MM.1S (cell line): ENCODE results near the gene IL17RE.

Experiments
- EZH2phosphoT487 ChIP-seq: fragments of 300-600 bp; sonication (generic); IDR thresholded peaks from 2 replicates; pipeline ENCODE4 v1.6.1; 2018; ENCODE audit warnings: antibody characterized with exemption, low read length
- TF ChIP-seq, protein P1 (sequence below): fragments of 300-600 bp; sonication (generic); IDR thresholded peaks from 2 replicates; pipeline ENCODE4 v1.5.1; 2016; ENCODE audit warnings: antibody characterized with exemption, low read length, mixed read lengths

DNA sequence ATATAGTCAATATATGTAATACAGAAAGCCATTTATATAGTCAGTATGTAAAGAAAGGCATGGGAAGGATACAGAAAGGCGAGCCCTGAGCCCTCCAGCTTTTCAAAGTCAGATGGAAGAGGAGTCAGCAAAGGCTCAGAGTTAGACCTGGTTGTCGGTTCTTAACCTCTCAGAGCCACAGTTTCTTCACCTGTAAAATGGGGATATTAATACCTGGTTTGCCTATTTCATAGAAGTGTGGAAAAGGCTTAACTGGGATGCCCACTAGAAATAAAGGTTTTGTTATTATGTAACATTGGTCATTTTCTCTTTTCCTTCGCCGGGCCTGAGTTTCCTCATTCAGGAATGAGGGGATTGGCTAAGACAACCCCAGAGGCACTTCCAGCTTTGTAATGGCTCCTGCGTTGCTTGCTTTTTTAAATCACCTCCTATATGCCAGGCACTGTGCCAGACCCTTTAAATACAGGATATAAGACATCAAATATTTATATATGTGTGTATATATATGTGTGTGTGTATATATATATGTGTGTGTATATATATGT, 33.4 kb downstream of the IL17RE start:
- TF ChIP-seq, protein P1, sequence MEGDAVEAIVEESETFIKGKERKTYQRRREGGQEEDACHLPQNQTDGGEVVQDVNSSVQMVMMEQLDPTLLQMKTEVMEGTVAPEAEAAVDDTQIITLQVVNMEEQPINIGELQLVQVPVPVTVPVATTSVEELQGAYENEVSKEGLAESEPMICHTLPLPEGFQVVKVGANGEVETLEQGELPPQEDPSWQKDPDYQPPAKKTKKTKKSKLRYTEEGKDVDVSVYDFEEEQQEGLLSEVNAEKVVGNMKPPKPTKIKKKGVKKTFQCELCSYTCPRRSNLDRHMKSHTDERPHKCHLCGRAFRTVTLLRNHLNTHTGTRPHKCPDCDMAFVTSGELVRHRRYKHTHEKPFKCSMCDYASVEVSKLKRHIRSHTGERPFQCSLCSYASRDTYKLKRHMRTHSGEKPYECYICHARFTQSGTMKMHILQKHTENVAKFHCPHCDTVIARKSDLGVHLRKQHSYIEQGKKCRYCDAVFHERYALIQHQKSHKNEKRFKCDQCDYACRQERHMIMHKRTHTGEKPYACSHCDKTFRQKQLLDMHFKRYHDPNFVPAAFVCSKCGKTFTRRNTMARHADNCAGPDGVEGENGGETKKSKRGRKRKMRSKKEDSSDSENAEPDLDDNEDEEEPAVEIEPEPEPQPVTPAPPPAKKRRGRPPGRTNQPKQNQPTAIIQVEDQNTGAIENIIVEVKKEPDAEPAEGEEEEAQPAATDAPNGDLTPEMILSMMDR = no peak
- TF ChIP-seq EZH2phosphoT487 = no peak
